GM19043 (cell line): Measurements from ENCODE around the gene SAMD11.
"Not testable (repeated sequence)": the region's sequence is repeated elsewhere in the genome, so short reads cannot be mapped to it uniquely, and the experiment has no call there.

Experiments used
- ATAC-seq: cut with Tn5 transposase; IDR thresholded peaks from one replicate; pipeline ENCODE4 v1.9.1; 2021; ENCODE audit warnings: low read depth; ENCODE audit not compliant: unreplicated experiment

SAMD11 gene, protein sequence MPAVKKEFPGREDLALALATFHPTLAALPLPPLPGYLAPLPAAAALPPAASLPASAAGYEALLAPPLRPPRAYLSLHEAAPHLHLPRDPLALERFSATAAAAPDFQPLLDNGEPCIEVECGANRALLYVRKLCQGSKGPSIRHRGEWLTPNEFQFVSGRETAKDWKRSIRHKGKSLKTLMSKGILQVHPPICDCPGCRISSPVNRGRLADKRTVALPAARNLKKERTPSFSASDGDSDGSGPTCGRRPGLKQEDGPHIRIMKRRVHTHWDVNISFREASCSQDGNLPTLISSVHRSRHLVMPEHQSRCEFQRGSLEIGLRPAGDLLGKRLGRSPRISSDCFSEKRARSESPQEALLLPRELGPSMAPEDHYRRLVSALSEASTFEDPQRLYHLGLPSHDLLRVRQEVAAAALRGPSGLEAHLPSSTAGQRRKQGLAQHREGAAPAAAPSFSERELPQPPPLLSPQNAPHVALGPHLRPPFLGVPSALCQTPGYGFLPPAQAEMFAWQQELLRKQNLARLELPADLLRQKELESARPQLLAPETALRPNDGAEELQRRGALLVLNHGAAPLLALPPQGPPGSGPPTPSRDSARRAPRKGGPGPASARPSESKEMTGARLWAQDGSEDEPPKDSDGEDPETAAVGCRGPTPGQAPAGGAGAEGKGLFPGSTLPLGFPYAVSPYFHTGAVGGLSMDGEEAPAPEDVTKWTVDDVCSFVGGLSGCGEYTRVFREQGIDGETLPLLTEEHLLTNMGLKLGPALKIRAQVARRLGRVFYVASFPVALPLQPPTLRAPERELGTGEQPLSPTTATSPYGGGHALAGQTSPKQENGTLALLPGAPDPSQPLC

GRCh38 chr1:923131-923990, at the start of gene SAMD11:
TSS of gene SAMD11 (plus strand) at chr1:923923. CDS start at chr1:924432, 509 bp downstream.
- ATAC-seq: no peak

DNA sequence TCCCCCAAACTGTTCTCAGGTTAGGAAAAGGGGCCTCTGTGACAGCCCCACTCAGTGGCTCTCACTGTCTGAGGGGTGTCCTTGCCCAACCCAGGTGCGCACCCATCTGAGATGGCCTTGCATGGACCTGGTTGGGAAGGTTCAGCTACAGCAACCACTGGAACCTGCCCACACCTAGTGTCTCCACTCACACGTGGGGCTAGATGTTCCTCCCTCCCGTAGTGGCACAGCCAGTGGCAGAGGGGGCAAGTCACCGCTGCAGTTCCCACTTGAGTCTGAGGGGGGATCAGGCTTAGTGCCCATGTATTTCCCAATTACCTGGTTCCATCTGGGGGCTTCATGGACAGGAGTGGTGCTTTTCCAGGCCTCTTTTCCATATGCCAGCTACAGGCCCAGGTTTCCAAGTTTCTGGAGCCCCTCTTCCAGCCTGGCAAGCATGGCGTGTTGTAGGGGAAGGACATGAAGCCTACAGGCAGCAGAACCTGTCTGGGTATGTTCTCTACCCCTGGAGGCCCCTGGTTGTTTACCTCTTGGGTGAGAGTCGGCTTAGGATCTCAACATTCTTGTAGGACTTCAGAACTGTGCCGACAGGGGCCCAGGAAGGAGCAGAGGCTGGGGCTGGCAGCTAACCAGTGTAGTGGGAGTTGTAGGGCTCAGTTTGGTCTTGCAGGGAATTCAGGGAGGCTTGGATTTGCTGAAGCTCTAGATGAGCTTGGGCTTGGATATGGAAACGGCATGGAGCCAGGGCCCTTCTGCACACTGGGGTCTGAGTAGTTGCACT, 47.1 kb upstream of the SAMD11 start:
- not testable (repeated sequence) for ATAC-seq

GRCh38 chr1:877209-877986, 46.3 kb upstream of the SAMD11 start:
- ATAC-seq: not testable (repeated sequence)

GRCh38 chr1:880511-880910, 43.2 kb upstream of the SAMD11 start:
- not testable (repeated sequence) for ATAC-seq

DNA sequence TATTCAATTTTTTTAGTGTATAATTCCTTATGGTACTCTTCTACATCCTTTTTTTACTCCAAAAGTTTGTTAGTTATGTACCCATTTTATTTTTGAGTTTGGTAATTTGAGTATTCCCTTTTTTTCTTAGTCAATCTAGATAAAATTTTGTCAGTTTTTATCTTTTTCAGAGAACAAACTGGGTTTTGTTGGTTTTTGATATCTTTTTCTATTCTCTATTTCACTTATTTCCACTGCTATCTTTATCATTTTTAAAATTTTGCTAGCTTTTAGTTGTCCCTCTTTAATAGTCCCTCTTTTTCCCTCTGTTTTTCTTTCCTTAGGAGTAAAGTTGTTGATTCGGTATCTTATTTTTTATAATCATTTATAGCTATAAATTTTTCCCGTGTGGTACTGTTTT, 42.8 kb upstream of the SAMD11 start:
- ATAC-seq: not testable (repeated sequence)

DNA sequence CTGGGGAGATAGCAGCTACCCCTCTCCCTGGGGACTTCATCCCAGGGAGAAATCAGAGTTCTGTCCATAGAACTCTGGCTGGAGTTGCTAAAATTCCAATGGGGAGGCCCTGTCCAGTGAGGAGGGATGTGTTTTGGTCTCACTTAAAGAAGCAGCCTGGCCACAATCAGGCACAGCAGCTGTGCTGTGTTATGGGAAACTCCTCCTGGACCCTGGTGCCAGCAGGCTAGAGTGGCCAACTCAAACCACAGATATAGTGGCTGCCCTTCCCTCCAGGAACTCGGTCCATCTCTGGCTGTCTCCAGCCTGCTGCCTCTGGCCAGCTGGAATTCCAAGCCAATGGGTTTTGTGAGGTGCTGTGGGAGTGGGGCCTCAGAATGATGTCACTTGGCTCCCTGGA, 37.4 kb upstream of the SAMD11 start:
- ATAC-seq: no peak

DNA sequence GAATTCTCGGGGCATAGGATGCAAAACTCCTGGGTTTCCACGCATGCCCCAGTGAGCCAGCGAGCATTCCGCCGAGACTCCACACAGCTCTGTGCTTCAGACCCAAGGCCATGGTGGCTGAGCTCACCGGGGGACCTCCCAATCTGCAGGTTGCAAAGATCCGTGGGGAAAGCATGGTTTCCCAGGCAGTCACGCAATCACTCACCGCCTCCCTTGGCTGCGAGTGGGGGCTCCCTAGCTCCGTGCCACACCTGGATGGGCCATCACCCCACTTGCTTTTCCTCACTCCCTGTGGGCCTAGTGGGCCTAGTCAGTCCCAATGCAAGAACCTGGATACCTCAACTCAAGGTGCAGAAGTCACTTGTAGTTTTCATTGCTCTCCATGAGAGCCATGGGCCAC, 37.0 kb upstream of the SAMD11 start:
- ATAC-seq: no peak

- ATAC-seq: no peak
These were observed 35.4 kb upstream of the SAMD11 start for GRCh38 chr1:888297-888696.

DNA sequence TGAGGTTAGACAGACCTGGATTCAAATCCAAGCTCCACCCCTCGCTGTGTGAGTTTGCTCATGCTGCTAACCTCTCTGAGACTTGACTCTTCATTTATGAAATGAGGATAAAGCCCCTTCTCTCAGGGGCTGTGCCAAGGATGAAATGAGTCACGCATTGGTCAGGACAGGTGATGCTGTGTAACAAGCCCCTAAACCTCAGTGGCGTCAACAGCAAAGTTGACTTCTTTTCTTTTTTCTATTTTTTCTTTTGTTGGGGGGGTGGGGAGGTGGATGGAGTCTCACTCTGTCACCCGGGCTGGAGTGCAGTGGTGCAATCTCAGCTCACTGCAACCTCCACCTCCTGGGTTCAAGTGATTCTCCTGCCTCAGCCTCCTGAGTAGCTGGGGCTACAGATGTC, 33.9 kb upstream of the SAMD11 start:
- not testable (repeated sequence) for ATAC-seq

GRCh38 chr1:890234-890633, 33.5 kb upstream of the SAMD11 start:
- not testable (repeated sequence) for ATAC-seq

- no peak for ATAC-seq
These were observed 33.1 kb upstream of the SAMD11 start for GRCh38 chr1:890661-891060.

GRCh38 chr1:897226-897625, 26.5 kb upstream of the SAMD11 start:
- no peak for ATAC-seq

GRCh38 chr1:897951-898350, 25.8 kb upstream of the SAMD11 start:
- not testable (repeated sequence) for ATAC-seq

DNA sequence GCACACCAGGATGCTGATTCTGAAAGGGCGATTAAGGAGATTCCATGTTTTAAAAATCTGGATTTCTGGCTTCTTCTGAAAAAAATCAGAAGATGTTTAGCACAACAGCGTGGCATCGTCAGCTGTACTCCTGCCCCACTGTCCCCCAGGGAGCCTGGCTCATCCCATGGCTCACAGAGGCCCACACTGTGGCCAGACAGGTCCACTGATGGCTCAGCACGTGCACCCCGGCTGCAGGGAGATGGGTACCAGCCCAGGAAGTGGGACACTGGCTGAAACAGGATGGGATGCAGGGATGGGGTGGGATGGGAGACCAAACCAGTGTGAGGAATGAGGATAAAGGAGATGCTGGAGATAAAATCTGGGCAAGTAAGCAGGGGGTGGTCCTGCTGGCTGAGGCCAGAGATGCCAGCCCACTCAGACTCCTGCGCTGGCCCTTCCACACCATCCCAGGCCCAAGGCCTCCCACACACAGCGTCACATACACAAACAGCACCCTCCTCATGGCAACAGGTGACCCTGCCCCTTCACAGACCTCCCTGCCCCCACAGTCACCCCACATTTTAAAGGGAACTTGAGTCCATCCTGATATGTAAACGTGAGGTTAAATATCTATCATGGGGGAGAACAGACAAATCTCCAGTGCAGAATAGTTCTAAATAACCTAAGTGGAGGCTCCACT, 23.9 kb upstream of the SAMD11 start:
- no peak for ATAC-seq

GRCh38 chr1:901108-901859, 22.4 kb upstream of the SAMD11 start:
- ATAC-seq: no peak

GRCh38 chr1:902802-903201, 20.9 kb upstream of the SAMD11 start:
- no peak for ATAC-seq

- ATAC-seq: no peak
These were observed 20.4 kb upstream of the SAMD11 start for GRCh38 chr1:903305-903704.

- no peak for ATAC-seq
These were observed 19.9 kb upstream of the SAMD11 start for GRCh38 chr1:903721-904271.
